ENCODE data around the gene MMADHC. TPM values are rescaled to one million over a fixed set of nuclear protein-coding genes. Genes with fewer than 3 reads are reported as not detected.

MMADHC gene
- total RNA-seq, 1 donor from 2014 or later: 122 TPM

GRCh38 chr2:149617476-149617875, 29.9 kb upstream of the MMADHC start:
- H2AFZ ChIP-seq (ENCODE audit: low read depth, low read length): no peak overlapping the region
- no peaks in the 10 kb centered on the region for H3K27me3 ChIP-seq (ENCODE audit: insufficient read depth, low read length)
- H3K27ac Mint-ChIP-seq (ENCODE audit: unreplicated experiment): peak overlapping the region; percentile 41
- H3K27ac ChIP-seq (ENCODE audit: low read depth, low read length): no peak overlapping the region
- H3K27me3 Mint-ChIP-seq (ENCODE audit: low read depth, unreplicated experiment): no peaks in the 10 kb centered on the region
- no peaks in the 10 kb centered on the region for H4K20me1 ChIP-seq (ENCODE audit: insufficient read depth, low read length)
- H3K9ac ChIP-seq (ENCODE audit: low read length): no peak overlapping the region
- no peak overlapping the region for H3K4me3 Mint-ChIP-seq (ENCODE audit: unreplicated experiment)
- no peak overlapping the region for H3K4me3 ChIP-seq (ENCODE audit: insufficient read depth, low read depth, low read length)
- TF ChIP-seq EZH2 (IDR thresholded peaks at IDR 0.05; ENCODE audit: insufficient read depth, low read length) (no peak), CTCF (IDR thresholded peaks at IDR 0.05; ENCODE audit: insufficient read depth, low read depth, low read length) (no peak)
- peaks cover 23% of the 10 kb centered on the region for H3K4me1 Mint-ChIP-seq (ENCODE audit: low read depth, unreplicated experiment)
- DNase-seq (ENCODE audit: low read depth) (peak; percentile 64), FAIRE-seq (no peak)
- H3K4me1 ChIP-seq (ENCODE audit: insufficient read depth, low read length): peaks cover 8% of the 10 kb centered on the region
- H3K9me3 Mint-ChIP-seq (ENCODE audit: unreplicated experiment): no peaks in the 10 kb centered on the region
- H3K79me2 ChIP-seq (ENCODE audit: insufficient read depth, low read length): no peaks in the 10 kb centered on the region
- H3K4me2 ChIP-seq (ENCODE audit: low read length): no peak overlapping the region
- no peaks in the 10 kb centered on the region for H3K9me3 ChIP-seq (ENCODE audit: insufficient read depth, low read depth, low read length)
- no peaks in the 10 kb centered on the region for H3K36me3 ChIP-seq (ENCODE audit: insufficient read depth, low read length)
- no peaks in the 10 kb centered on the region for H3K36me3 Mint-ChIP-seq (ENCODE audit: low read depth, unreplicated experiment)

- no peaks in the 10 kb centered on the region for H3K9me3 ChIP-seq (ENCODE audit: insufficient read depth, low read depth, low read length)
- H3K79me2 ChIP-seq (ENCODE audit: insufficient read depth, low read length): no peaks in the 10 kb centered on the region
- Mint-ChIP-seq H3K36me3 (ENCODE audit: low read depth, unreplicated experiment) (no peaks in the 10 kb centered on the region), H3K27me3 (ENCODE audit: low read depth, unreplicated experiment) (no peaks in the 10 kb centered on the region), H3K4me3 (ENCODE audit: unreplicated experiment) (no peak overlapping the region), H3K27ac (ENCODE audit: unreplicated experiment) (peak overlapping the region; percentile 41), H3K9me3 (ENCODE audit: unreplicated experiment) (no peaks in the 10 kb centered on the region), H3K4me1 (ENCODE audit: low read depth, unreplicated experiment) (peaks cover 28% of the 10 kb centered on the region)
- H3K4me1 ChIP-seq (ENCODE audit: insufficient read depth, low read length): peaks cover 14% of the 10 kb centered on the region
- H4K20me1 ChIP-seq (ENCODE audit: insufficient read depth, low read length): no peaks in the 10 kb centered on the region
- no peak overlapping the region for H3K9ac ChIP-seq (ENCODE audit: low read length)
- TF ChIP-seq CTCF (IDR thresholded peaks at IDR 0.05; ENCODE audit: insufficient read depth, low read depth, low read length): no peak
- no peak for TF ChIP-seq EZH2 (IDR thresholded peaks at IDR 0.05; ENCODE audit: insufficient read depth, low read length)
- no peak for FAIRE-seq
- H3K4me3 ChIP-seq (ENCODE audit: insufficient read depth, low read depth, low read length): no peak overlapping the region
- peak; percentile 30 for DNase-seq (ENCODE audit: low read depth)
- H3K27ac ChIP-seq (ENCODE audit: low read depth, low read length): no peak overlapping the region
- no peaks in the 10 kb centered on the region for H3K36me3 ChIP-seq (ENCODE audit: insufficient read depth, low read length)
- no peak overlapping the region for H3K4me2 ChIP-seq (ENCODE audit: low read length)
- H2AFZ ChIP-seq (ENCODE audit: low read depth, low read length): no peak overlapping the region
- H3K27me3 ChIP-seq (ENCODE audit: insufficient read depth, low read length): no peaks in the 10 kb centered on the region
These were observed 29.3 kb upstream of the MMADHC start for GRCh38 chr2:149616681-149617456.

GRCh38 chr2:149613704-149614103, 26.1 kb upstream of the MMADHC start:
- Histone ChIP-seq H2AFZ (ENCODE audit: low read depth, low read length) (no peak overlapping the region), H3K9ac (ENCODE audit: low read length) (no peak overlapping the region), H3K36me3 (ENCODE audit: insufficient read depth, low read length) (no peaks in the 10 kb centered on the region), H3K27ac (ENCODE audit: low read depth, low read length) (no peak overlapping the region), H3K79me2 (ENCODE audit: insufficient read depth, low read length) (no peaks in the 10 kb centered on the region), H3K9me3 (ENCODE audit: insufficient read depth, low read depth, low read length) (no peaks in the 10 kb centered on the region), H3K4me1 (ENCODE audit: insufficient read depth, low read length) (peaks cover 15% of the 10 kb centered on the region), H4K20me1 (ENCODE audit: insufficient read depth, low read length) (no peaks in the 10 kb centered on the region), H3K27me3 (ENCODE audit: insufficient read depth, low read length) (no peaks in the 10 kb centered on the region), H3K4me3 (ENCODE audit: insufficient read depth, low read depth, low read length) (no peak overlapping the region), H3K4me2 (ENCODE audit: low read length) (no peak overlapping the region)
- no peak overlapping the region for H3K4me3 Mint-ChIP-seq (ENCODE audit: unreplicated experiment)
- H3K27ac Mint-ChIP-seq (ENCODE audit: unreplicated experiment): no peak overlapping the region
- no peaks in the 10 kb centered on the region for H3K27me3 Mint-ChIP-seq (ENCODE audit: low read depth, unreplicated experiment)
- H3K36me3 Mint-ChIP-seq (ENCODE audit: low read depth, unreplicated experiment): no peaks in the 10 kb centered on the region
- DNase-seq (ENCODE audit: low read depth) (peak; percentile 35), FAIRE-seq (peak; percentile 68)
- H3K4me1 Mint-ChIP-seq (ENCODE audit: low read depth, unreplicated experiment): peaks cover 28% of the 10 kb centered on the region
- H3K9me3 Mint-ChIP-seq (ENCODE audit: unreplicated experiment): no peaks in the 10 kb centered on the region
- TF ChIP-seq CTCF (IDR thresholded peaks at IDR 0.05; ENCODE audit: insufficient read depth, low read depth, low read length) (no peak), EZH2 (IDR thresholded peaks at IDR 0.05; ENCODE audit: insufficient read depth, low read length) (no peak)

Measured in astrocyte (in vitro differentiated cells and primary cell).